ENCODE results near the gene GORAB.

DNA sequence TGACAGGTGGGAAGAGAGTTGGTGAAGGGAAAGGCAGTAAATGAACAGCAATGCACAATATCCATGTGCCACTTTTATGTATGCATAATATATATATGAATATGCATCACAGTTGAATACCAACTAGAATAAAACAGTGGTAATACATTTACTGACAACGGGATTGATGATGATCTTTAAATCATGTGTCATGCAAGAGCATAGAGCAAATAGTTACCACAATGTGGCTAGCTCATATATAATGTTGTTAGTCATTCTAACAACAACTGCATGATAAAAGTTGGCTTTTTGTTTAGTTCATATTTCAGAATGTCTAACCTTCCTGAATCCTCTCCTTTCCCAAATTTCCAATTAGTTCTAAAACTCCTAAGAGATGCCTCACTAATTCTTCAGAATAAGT lies 46.4 kb downstream of the GORAB start:
- no peak for TF ChIP-seq CTCF (optimal IDR thresholded peaks at IDR 0.05 in 1 of 3, IDR thresholded peaks at IDR 0.05 in 1 of 3, conservative IDR thresholded peaks at IDR 0.05 in 1 of 3; ENCODE audit: extremely low read depth in 1 of 3, insufficient read depth in 2 of 3, low read length in 3 of 3)
- TF ChIP-seq EZH2 (IDR thresholded peaks at IDR 0.05; ENCODE audit: low read length), result no peak

All from keratinocyte (primary cell).